Hematopoietic multipotent progenitor cell treated with erythropoietin and hydrocortisone succinate and interleukin-3 and kit ligand, for 4 days (in vitro differentiated cells): ENCODE data around the gene MED9.
A peak's percentile ranks its signal among the peaks of the same experiment; 100 is the strongest.
"Not testable (repeated sequence)": the region's sequence is repeated elsewhere in the genome, so short reads cannot be mapped to it uniquely, and the experiment has no call there.

Experiments
- DNase-seq: peaks from one replicate; pipeline ENCODE4 v3.0.0-alpha.2; 2015

MED9 gene

GRCh38 chr17:17456251-17456650 lies 20.5 kb upstream of the MED9 start:
- no peak for DNase-seq

- no peak for DNase-seq
Measured at GRCh38 chr17:17457680-17458079, 19.1 kb upstream of the MED9 start.

GRCh38 chr17:17460038-17460437 lies 16.8 kb upstream of the MED9 start:
- no peak for DNase-seq

- no peak for DNase-seq
Measured at GRCh38 chr17:17462048-17462824, 14.6 kb upstream of the MED9 start.

GRCh38 chr17:17463821-17464220 lies 13.0 kb upstream of the MED9 start:
- DNase-seq, result no peak

- DNase-seq, result not testable (repeated sequence)
Measured at GRCh38 chr17:17465878-17466277, 10.9 kb upstream of the MED9 start.

- DNase-seq, result no peak
Measured at GRCh38 chr17:17466511-17466910, 10.3 kb upstream of the MED9 start.

- no peak for DNase-seq
Measured at GRCh38 chr17:17467016-17467415, 9.8 kb upstream of the MED9 start.

- no peak for DNase-seq
Measured at GRCh38 chr17:17467720-17468119, 9.1 kb upstream of the MED9 start.

GRCh38 chr17:17468217-17469010 lies 8.4 kb upstream of the MED9 start:
- no peak for DNase-seq

- DNase-seq, result no peak
Measured at GRCh38 chr17:17469358-17469757, 7.4 kb upstream of the MED9 start.

- no peak for DNase-seq
Measured at GRCh38 chr17:17469996-17470395, 6.8 kb upstream of the MED9 start.

- no peak for DNase-seq
Measured at GRCh38 chr17:17472333-17472920, 4.4 kb upstream of the MED9 start.

GRCh38 chr17:17474341-17474740 lies 2.5 kb upstream of the MED9 start:
- no peak for DNase-seq

GRCh38 chr17:17479209-17479608 lies 2.4 kb downstream of the MED9 start:
- no peak for DNase-seq

- DNase-seq, result no peak
Measured at GRCh38 chr17:17480593-17481148, 3.9 kb downstream of the MED9 start.

- no peak for DNase-seq
Measured at GRCh38 chr17:17481860-17482259, 5.1 kb downstream of the MED9 start.

GRCh38 chr17:17484451-17484899 lies 7.7 kb downstream of the MED9 start:
- DNase-seq, result peak; percentile 61

- DNase-seq, result no peak
Measured at GRCh38 chr17:17485420-17485819, 8.6 kb downstream of the MED9 start.

GRCh38 chr17:17486416-17486815 lies 9.6 kb downstream of the MED9 start:
- DNase-seq, result not testable (repeated sequence)

GRCh38 chr17:17487998-17488397 lies 11.2 kb downstream of the MED9 start:
- no peak for DNase-seq

GRCh38 chr17:17491031-17491471 lies 14.3 kb downstream of the MED9 start:
- DNase-seq, result no peak

- no peak for DNase-seq
Measured at GRCh38 chr17:17491546-17491988, 14.8 kb downstream of the MED9 start.
